Left lobe of liver (tissue), 2 donors: ENCODE data around the gene NCOA5. TPM values are rescaled to one million over a fixed set of nuclear protein-coding genes. Genes with fewer than 3 reads are reported as not detected.

Experiments used
- ATAC-seq: fragments of 200-7000 bp; cut with Tn5 transposase; one replicate; pipeline ENCODE4 v1.9.1; 2020; ENCODE audit warnings: mild to moderate bottlenecking, moderate library complexity
- DNase-seq: peaks from one replicate; pipeline ENCODE4 v3.0.0-alpha.2; 2020; ENCODE audit warnings: low spot score
- total RNA-seq: library from RNA; stranded (reverse); gene quantifications from one replicate; pipeline ENCODE4 v1.2.1, GENCODE V29; 2021
- donor health status: DM: no; HTN: no; CAD: no; lungs with moderate emphysema.
- donor health status: DM: no; HTN: yes; CAD: no.

The NCOA5 gene
- total RNA-seq, 1 donor from 2014 or later: 8.2 TPM

DNA sequence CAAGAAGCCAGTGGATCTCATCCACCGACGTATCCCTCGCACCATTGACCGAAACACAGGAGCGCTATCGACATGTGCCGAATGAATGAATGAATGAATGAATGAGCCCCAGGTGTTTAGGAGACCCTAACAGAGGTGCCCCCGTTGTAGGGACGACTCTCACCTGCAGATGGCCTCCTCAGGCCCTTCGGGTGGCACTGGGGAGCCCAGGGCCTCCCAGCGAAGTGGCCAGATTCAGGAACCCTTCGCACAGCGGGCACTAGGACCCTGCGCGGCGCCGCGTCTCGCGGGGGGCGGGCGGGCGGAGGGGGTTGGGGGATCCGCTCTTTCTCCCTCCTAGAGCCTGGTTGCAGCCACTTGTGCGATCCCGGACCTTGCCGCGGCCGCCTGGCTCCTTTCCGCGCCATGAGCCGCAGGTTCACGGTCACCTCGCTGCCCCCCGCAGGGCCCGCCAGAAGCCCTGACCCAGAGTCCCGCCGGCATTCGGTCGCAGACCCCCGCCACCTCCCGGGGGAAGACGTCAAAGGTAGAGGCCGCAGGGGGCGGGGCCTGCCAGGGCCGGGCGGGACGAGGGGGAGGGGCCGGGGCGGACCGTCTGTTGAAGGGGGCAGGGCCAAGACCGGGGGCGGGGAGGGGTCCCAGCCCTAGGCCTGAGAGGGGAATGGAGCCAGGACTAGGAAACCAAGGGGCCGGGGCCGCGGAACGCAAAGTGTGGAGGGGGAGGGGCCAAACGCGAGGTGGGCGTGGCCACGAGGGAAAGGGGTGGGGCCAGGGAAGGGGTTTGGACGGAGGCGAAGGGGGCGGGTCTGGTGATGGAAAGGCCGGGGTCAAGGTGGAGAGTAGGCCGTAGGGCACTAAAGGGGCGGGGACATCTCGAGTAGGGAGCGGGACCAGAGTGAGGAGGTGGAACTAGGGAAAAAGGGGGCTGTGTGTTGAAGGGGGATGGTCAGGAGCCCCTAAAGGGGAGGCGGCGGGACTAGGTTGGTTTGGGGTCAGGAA, 68.1 kb downstream of the NCOA5 start:
- DNase-seq (no peak), ATAC-seq (peak; percentile 60)

GRCh38 chr20:46020555-46020954, 69.2 kb downstream of the NCOA5 start:
- ATAC-seq (no peak), DNase-seq (no peak)

GRCh38 chr20:46018611-46019010, 71.2 kb downstream of the NCOA5 start:
- no peak for DNase-seq
- ATAC-seq: no peak

GRCh38 chr20:46018112-46018511, 71.7 kb downstream of the NCOA5 start:
- DNase-seq (no peak), ATAC-seq (no peak)

DNA sequence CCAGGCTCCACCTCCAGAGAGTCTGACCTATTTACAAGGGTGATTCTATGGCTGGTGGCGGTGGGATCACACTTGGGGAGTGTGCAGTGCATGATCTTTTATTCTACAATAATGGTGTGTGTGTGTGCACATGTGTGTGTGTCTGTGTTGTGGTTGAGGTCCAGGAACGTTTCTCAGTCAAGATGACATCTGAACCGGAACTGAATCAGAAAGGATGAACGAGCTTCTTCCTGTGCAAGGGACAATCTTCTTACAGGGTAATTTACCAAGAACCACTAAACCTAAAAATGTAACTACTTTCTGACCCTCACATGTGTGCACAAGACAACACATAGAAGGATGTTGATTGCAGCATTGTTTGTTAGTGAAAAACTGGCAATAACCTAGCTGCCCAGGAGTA, 72.5 kb downstream of the NCOA5 start:
- ATAC-seq: no peak
- DNase-seq: no peak

- DNase-seq: no peak
- ATAC-seq: peak; percentile 62
These were observed 75.0 kb downstream of the NCOA5 start for GRCh38 chr20:46014517-46015396.

DNA sequence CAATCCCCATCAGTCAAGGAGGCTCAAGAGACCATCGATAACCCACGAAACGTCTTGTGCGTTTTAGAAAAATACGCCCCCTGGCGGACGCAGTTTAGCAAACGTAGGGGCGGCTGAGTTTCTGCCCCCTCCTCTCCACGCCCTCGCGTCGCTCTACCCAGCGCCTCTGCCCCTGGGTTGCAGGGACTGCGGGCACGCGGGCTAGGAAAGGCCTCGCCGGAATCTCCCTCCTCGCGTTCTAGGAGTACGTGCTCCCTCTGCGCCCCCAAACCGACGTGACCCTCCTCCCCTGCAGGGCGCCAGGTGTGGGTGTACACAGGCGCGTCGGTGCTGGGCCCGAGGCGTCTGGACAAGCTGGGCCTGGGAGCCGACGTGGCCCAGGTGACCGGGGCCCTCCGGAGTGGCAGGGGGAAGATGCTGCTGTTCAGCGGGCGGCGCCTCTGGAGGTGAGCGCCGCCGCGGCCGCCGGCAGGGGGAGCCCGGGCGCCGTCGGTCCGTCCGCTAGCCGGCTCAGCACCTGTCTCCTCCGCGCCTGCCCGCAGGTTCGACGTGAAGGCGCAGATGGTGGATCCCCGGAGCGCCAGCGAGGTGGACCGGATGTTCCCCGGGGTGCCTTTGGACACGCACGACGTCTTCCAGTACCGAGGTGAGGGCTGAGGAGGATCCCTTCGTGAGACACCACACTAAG, 75.8 kb downstream of the NCOA5 start:
- DNase-seq (peak; percentile 61), ATAC-seq (peak; percentile 93)

DNA sequence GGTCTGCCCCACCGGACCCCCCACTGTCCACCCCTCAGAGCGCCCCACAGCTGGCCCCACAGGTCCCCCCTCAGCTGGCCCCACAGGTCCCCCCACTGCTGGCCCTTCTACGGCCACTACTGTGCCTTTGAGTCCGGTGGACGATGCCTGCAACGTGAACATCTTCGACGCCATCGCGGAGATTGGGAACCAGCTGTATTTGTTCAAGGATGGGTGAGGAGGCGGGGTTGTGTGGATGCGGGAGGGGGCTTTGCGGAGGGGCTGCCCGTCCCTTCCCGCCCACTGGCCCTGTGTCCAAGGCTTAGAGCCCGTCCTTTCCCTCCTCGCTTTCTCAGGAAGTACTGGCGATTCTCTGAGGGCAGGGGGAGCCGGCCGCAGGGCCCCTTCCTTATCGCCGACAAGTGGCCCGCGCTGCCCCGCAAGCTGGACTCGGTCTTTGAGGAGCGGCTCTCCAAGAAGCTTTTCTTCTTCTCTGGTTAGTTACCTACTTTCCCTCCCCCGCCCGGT, 76.4 kb downstream of the NCOA5 start:
- no peak for DNase-seq
- no peak for ATAC-seq

GRCh38 chr20:46012921-46013320, 76.8 kb downstream of the NCOA5 start:
- ATAC-seq (no peak), DNase-seq (no peak)

DNA sequence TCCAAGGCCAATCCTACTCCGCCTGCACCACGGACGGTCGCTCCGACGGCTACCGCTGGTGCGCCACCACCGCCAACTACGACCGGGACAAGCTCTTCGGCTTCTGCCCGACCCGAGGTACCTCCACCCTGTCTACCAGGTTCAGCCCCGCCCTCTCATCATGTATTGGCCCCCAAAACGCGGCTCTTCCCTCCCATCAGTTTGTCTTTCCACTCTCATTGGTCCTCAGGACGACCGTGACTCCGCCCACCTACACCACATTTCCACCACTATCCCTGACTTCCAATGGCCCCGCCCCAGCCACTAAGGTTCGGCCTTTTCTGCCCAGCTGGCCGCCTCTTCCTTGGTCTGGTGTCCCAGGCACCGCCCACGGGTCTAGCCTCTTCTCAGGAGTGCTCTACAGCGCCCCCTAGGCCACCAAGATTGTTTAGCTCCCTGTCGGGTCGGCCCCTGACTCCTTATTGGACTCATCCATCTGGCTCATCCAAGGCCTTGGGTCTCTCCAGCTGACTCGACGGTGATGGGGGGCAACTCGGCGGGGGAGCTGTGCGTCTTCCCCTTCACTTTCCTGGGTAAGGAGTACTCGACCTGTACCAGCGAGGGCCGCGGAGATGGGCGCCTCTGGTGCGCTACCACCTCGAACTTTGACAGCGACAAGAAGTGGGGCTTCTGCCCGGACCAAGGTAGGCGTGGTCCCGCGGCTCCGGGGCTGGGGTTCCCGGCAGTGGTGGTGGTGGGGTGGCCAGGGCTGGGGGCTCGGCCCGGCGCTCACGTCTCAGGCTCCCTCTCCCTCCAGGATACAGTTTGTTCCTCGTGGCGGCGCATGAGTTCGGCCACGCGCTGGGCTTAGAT, 77.9 kb downstream of the NCOA5 start:
- no peak for ATAC-seq
- DNase-seq: peak; percentile 58

Other genes with a start within 250 kb of the NCOA5 start
- gene ACOT8, start 232.6 kb downstream of the NCOA5 start, total RNA-seq: 17.5 TPM
- gene ZSWIM3, start 232.3 kb downstream of the NCOA5 start, total RNA-seq: 1.6 TPM
- gene ZSWIM1, start 208.7 kb downstream of the NCOA5 start, total RNA-seq: 2.7 TPM
- 4.2 TPM for gene SPATA25, start 202.3 kb downstream of the NCOA5 start, total RNA-seq
- gene NEURL2, start 198.8 kb downstream of the NCOA5 start, total RNA-seq: 6.9 TPM
- 68.3 TPM for gene CTSA, start 198.6 kb downstream of the NCOA5 start, total RNA-seq
- 18.8 TPM for gene PLTP, start 177.8 kb downstream of the NCOA5 start, total RNA-seq
- 11.2 TPM for gene PCIF1, start 155.3 kb downstream of the NCOA5 start, total RNA-seq
- 7.6 TPM for gene ZNF335, start 117.8 kb downstream of the NCOA5 start, total RNA-seq
- 1.6 TPM for gene MMP9, start 81.1 kb downstream of the NCOA5 start, total RNA-seq
- gene SLC12A5, start 60.7 kb downstream of the NCOA5 start, total RNA-seq: not detected
- 6.6 TPM for gene CD40, start 28.4 kb upstream of the NCOA5 start, total RNA-seq
- 0.08 TPM for gene CDH22, start 218.5 kb upstream of the NCOA5 start, total RNA-seq